Renal cortex interstitium (tissue), 15 donors: ENCODE data around the gene HNRNPDL. TPM values are rescaled to one million over a fixed set of nuclear protein-coding genes. Genes with fewer than 3 reads are reported as not detected.
A peak's percentile ranks its signal among the peaks of the same experiment; 100 is the strongest.
"Not testable (repeated sequence)": the region's sequence is repeated elsewhere in the genome, so short reads cannot be mapped to it uniquely, and the experiment has no call there.

ENCODE experiments used
- DNase-seq, 11 donors: peaks; one replicate each; pipeline ENCODE4 v3.0.0-alpha.2; 2013; ENCODE audit warnings: low read depth in 9 of 11, low spot score in 4 of 11; ENCODE audit errors: extremely low read depth in 1 of 11
- long read RNA-seq, 16 experiments: transcript quantifications; one replicate each; lab custom pipeline, GENCODE V29; 2026
- polyA plus RNA-seq, 3 donors: library from polyadenylated mRNA; unstranded; fragments of 120-200 nt; gene quantifications; one replicate each; pipeline ENCODE4 v1.2.1, GENCODE V29; 2013; ENCODE audit not compliant: insufficient read length in 3 of 3

Gene HNRNPDL
- 100 to 1,000 TPM; 565 to 656 (median 576) TPM for polyA plus RNA-seq
- long read RNA-seq, donor 1, transcript HNRNPDL-201 (8 exons, 3,781 nt), result major isoform, 73 of 185 reads
- long read RNA-seq, donor 1, transcript HNRNPDL-204 (7 exons, 2,404 nt), result minor isoform, 33 of 185 reads
- long read RNA-seq, donor 1, transcript HNRNPDL-202 (9 exons, 1,402 nt), result minor isoform, 8 of 185 reads
- long read RNA-seq, donor 1, partial matches to known transcripts, result 70 of 185 reads
- long read RNA-seq, donor 1, other reads (novel, unspliced or antisense), result 0 of 185 reads
- long read RNA-seq, donor 2, transcript HNRNPDL-204 (7 exons, 2,404 nt), result minor isoform, 14 of 276 reads
- long read RNA-seq, donor 2, transcript HNRNPDL-202 (9 exons, 1,402 nt), result minor isoform, 5 of 276 reads
- long read RNA-seq, donor 2, transcript HNRNPDL-201 (8 exons, 3,781 nt), result major isoform, 76 of 276 reads
- long read RNA-seq, donor 2, partial matches to known transcripts, result 161 of 276 reads
- long read RNA-seq, donor 2, other reads (novel, unspliced or antisense), result 19 of 276 reads
- long read RNA-seq, donor 3, transcript HNRNPDL-204 (7 exons, 2,404 nt), result minor isoform, 51 of 485 reads
- long read RNA-seq, donor 3, transcript HNRNPDL-201 (8 exons, 3,781 nt), result major isoform, 179 of 485 reads
- long read RNA-seq, donor 3, partial matches to known transcripts, result 242 of 485 reads
- long read RNA-seq, donor 3, other reads (novel, unspliced or antisense), result 7 of 485 reads
- long read RNA-seq, donor 4, transcript HNRNPDL-204 (7 exons, 2,404 nt), result minor isoform, 54 of 205 reads
- long read RNA-seq, donor 4, transcript HNRNPDL-201 (8 exons, 3,781 nt), result major isoform, 76 of 205 reads
- long read RNA-seq, donor 4, partial matches to known transcripts, result 71 of 205 reads
- long read RNA-seq, donor 4, other reads (novel, unspliced or antisense), result 0 of 205 reads
- long read RNA-seq, donor 5, result 0 reads
- long read RNA-seq, donor 6, transcript HNRNPDL-201 (8 exons, 3,781 nt), result major isoform, 68 of 296 reads
- long read RNA-seq, donor 6, transcript HNRNPDL-202 (9 exons, 1,402 nt), result minor isoform, 8 of 296 reads
- long read RNA-seq, donor 6, transcript HNRNPDL-204 (7 exons, 2,404 nt), result minor isoform, 46 of 296 reads
- long read RNA-seq, donor 6, partial matches to known transcripts, result 165 of 296 reads
- long read RNA-seq, donor 6, other reads (novel, unspliced or antisense), result 8 of 296 reads
- long read RNA-seq, donor 7, transcript HNRNPDL-204 (7 exons, 2,404 nt), result minor isoform, 45 of 488 reads
- long read RNA-seq, donor 7, transcript HNRNPDL-202 (9 exons, 1,402 nt), result minor isoform, 13 of 488 reads
- long read RNA-seq, donor 7, transcript HNRNPDL-201 (8 exons, 3,781 nt), result major isoform, 133 of 488 reads
- long read RNA-seq, donor 7, partial matches to known transcripts, result 295 of 488 reads
- long read RNA-seq, donor 7, other reads (novel, unspliced or antisense), result 0 of 488 reads
- long read RNA-seq, donor 8, result 0 reads
- long read RNA-seq, donor 9, transcript HNRNPDL-202 (9 exons, 1,402 nt), result minor isoform, 11 of 223 reads
- long read RNA-seq, donor 9, transcript HNRNPDL-201 (8 exons, 3,781 nt), result major isoform, 91 of 223 reads
- long read RNA-seq, donor 9, transcript HNRNPDL-204 (7 exons, 2,404 nt), result minor isoform, 36 of 223 reads
- long read RNA-seq, donor 9, partial matches to known transcripts, result 84 of 223 reads
- long read RNA-seq, donor 9, other reads (novel, unspliced or antisense), result 0 of 223 reads
- long read RNA-seq, donor 10, transcript HNRNPDL-202 (9 exons, 1,402 nt), result minor isoform, 12 of 401 reads
- long read RNA-seq, donor 10, transcript HNRNPDL-204 (7 exons, 2,404 nt), result minor isoform, 37 of 401 reads
- long read RNA-seq, donor 10, transcript HNRNPDL-201 (8 exons, 3,781 nt), result major isoform, 98 of 401 reads
- long read RNA-seq, donor 10, partial matches to known transcripts, result 216 of 401 reads
- long read RNA-seq, donor 10, other reads (novel, unspliced or antisense), result 38 of 401 reads
- long read RNA-seq, donor 11, transcript HNRNPDL-201 (8 exons, 3,781 nt), result major isoform, 99 of 316 reads
- long read RNA-seq, donor 11, transcript HNRNPDL-204 (7 exons, 2,404 nt), result minor isoform, 29 of 316 reads
- long read RNA-seq, donor 11, partial matches to known transcripts, result 135 of 316 reads
- long read RNA-seq, donor 11, other reads (novel, unspliced or antisense), result 48 of 316 reads
- long read RNA-seq, donor 12, transcript HNRNPDL-204 (7 exons, 2,404 nt), result minor isoform, 16 of 62 reads
- long read RNA-seq, donor 12, transcript HNRNPDL-201 (8 exons, 3,781 nt), result major isoform, 28 of 62 reads
- long read RNA-seq, donor 12, partial matches to known transcripts, result 17 of 62 reads
- long read RNA-seq, donor 12, other reads (novel, unspliced or antisense), result 0 of 62 reads
- long read RNA-seq, donor 13, result 0 reads
- long read RNA-seq, donor 14, transcript HNRNPDL-204 (7 exons, 2,404 nt), result minor isoform, 35 of 305 reads
- long read RNA-seq, donor 14, transcript HNRNPDL-201 (8 exons, 3,781 nt), result major isoform, 110 of 305 reads
- long read RNA-seq, donor 14, transcript HNRNPDL-202 (9 exons, 1,402 nt), result minor isoform, 9 of 305 reads
- long read RNA-seq, donor 14, partial matches to known transcripts, result 137 of 305 reads
- long read RNA-seq, donor 14, other reads (novel, unspliced or antisense), result 13 of 305 reads
- long read RNA-seq, donor 15, transcript HNRNPDL-204 (7 exons, 2,404 nt), result minor isoform, 21 of 130 reads
- long read RNA-seq, donor 15, transcript HNRNPDL-201 (8 exons, 3,781 nt), result major isoform, 45 of 130 reads
- long read RNA-seq, donor 15, transcript HNRNPDL-202 (9 exons, 1,402 nt), result minor isoform, 6 of 130 reads
- long read RNA-seq, donor 15, partial matches to known transcripts, result 58 of 130 reads
- long read RNA-seq, donor 15, other reads (novel, unspliced or antisense), result 0 of 130 reads
- long read RNA-seq, donor 16, transcript HNRNPDL-201 (8 exons, 3,781 nt), result major isoform, 241 of 835 reads
- long read RNA-seq, donor 16, transcript HNRNPDL-204 (7 exons, 2,404 nt), result minor isoform, 128 of 835 reads
- long read RNA-seq, donor 16, transcript HNRNPDL-202 (9 exons, 1,402 nt), result minor isoform, 22 of 835 reads
- long read RNA-seq, donor 16, partial matches to known transcripts, result 409 of 835 reads
- long read RNA-seq, donor 16, other reads (novel, unspliced or antisense), result 32 of 835 reads

- peak; percentile 91 to 96 (median 94) for DNase-seq
These were observed at the start of gene HNRNPDL, which contains the start of gene ENOPH1 for GRCh38 chr4:82430193-82430963. TSS of gene HNRNPDL (minus strand) at chr4:82430462. CDS start at chr4:82429690, 772 bp downstream. TSS of gene ENOPH1 (plus strand) at chr4:82430590. CDS start at chr4:82430830, 240 bp downstream.

GRCh38 chr4:82479562-82479961 is 49.3 kb upstream of the HNRNPDL start:
- no peak for DNase-seq

- DNase-seq, result not testable (repeated sequence)
These were observed 47.2 kb upstream of the HNRNPDL start for GRCh38 chr4:82477469-82477868.

GRCh38 chr4:82475931-82476330 is 45.7 kb upstream of the HNRNPDL start:
- DNase-seq, result not testable (repeated sequence)

- no peak for DNase-seq
These were observed 43.4 kb upstream of the HNRNPDL start for GRCh38 chr4:82473621-82474164.

GRCh38 chr4:82473080-82473479 is 42.8 kb upstream of the HNRNPDL start:
- DNase-seq, result not testable (repeated sequence)

- DNase-seq, result no peak
These were observed 39.6 kb upstream of the HNRNPDL start for GRCh38 chr4:82469791-82470345.

- DNase-seq, result no peak
These were observed 37.2 kb upstream of the HNRNPDL start for GRCh38 chr4:82467471-82467870.

GRCh38 chr4:82463221-82463620 is 33.0 kb upstream of the HNRNPDL start:
- DNase-seq, result no peak

GRCh38 chr4:82462415-82462831 is 32.2 kb upstream of the HNRNPDL start:
- peak; percentile 61 to 85 (median 77) for DNase-seq

GRCh38 chr4:82461710-82462109 is 31.4 kb upstream of the HNRNPDL start:
- no peak for DNase-seq

- DNase-seq, result no peak
These were observed 28.5 kb upstream of the HNRNPDL start for GRCh38 chr4:82458729-82459128.

GRCh38 chr4:82457266-82457665 is 27.0 kb upstream of the HNRNPDL start:
- DNase-seq, result no peak

GRCh38 chr4:82452026-82452425 is 21.8 kb upstream of the HNRNPDL start:
- no peak for DNase-seq
